IPS-NIHi7 (cell line): ENCODE results near the gene ADCY3.

ENCODE experiments used
- DNase-seq: peaks from one replicate; pipeline ENCODE4 v3.0.0; 2012; ENCODE audit warnings: mixed read lengths; ENCODE audit errors: extremely low spot score

Gene ADCY3

DNA sequence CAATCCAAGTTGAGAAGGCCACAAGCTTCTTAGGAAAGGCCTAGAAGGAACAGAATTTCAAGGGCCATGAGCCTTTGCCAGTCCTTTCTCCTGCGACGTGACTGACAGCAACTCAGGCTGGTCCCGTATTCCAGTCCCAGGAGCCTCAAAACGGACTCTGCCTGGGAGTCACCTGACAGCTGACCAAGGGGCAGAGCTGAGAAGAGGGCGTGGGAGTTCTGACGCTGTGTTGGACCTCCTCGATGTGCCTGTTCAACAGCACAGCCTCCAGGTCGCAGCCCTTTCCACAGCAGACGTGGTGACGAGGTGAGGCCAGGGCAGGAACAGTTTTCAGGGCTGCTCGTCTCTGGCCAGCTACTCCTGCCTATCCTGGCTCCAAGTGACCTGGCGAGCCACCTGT is 89.3 kb downstream of the ADCY3 start:
- no peak for DNase-seq

DNA sequence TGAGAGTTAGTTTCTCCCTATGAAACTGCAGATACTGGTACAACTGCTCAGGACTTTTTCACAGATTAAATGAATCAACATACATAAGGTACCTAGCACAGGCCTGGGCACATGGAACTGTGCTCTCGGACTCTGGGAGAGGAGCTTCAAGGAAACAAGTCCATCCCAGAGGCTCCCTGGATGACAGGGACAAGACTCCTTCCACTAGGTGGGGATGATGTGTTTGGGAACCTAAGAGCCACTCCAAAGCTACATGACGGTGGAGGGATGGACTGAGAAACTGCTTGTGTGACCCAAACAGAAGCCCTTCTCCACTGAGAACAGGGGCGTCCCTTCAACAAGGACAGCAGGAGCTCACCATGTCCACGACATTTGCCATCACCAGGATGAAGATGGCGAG is 89.7 kb downstream of the ADCY3 start:
- DNase-seq, result peak; percentile 59

- no peak for DNase-seq
Observed at GRCh38 chr2:24828238-24828996, 91.6 kb downstream of the ADCY3 start.

GRCh38 chr2:24827321-24828237 is 92.5 kb downstream of the ADCY3 start:
- peak; percentile 94 for DNase-seq

- no peak for DNase-seq
Observed at GRCh38 chr2:24826773-24827145, 93.3 kb downstream of the ADCY3 start.

DNA sequence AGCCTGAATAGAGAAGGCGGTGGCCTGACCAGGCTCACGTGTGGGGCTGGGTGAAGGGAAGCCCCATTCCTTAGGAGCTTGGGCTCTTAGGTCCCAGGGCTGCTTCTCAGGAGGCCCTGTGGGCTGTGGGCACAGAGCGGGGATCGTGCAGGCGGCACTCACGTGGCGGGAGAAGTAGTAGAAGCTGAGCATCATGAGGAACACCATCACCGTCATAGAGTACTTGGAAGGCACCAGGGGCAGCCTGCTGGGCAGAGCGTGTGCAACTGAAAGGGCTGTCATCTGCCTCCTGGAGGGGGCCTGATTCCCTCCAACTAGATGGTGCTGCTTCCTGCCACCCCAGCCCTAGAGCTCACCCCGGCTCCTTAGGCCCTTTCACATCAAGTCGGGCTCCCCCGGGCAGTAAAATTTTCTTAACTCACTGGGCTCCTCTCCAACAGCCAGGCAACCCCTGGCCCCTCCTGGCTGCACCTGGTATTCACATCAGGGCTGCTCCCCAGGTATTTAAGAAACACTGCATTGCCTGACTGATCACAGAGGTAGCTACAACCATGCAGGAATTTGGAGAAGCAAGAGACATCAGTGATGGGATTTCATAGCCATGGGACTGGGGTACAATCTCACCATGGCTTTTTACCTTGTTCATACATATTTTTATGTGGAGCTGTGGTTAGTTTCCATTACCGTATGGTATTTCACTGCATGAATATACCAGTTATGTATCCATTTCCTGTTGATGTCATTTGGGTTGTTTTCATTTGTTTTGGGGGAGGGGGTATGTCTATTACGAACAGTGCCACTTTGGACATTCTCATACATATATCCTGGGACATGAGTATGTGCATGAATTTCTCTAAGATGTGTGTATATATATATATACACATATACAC is 93.9 kb downstream of the ADCY3 start:
- DNase-seq, result peak; percentile 7

GRCh38 chr2:24824966-24825882 is 94.8 kb downstream of the ADCY3 start:
- DNase-seq, result peak; percentile 21

GRCh38 chr2:24824071-24824588 is 95.9 kb downstream of the ADCY3 start:
- no peak for DNase-seq

GRCh38 chr2:24822049-24822706 is 97.9 kb downstream of the ADCY3 start:
- peak; percentile 78 for DNase-seq

- DNase-seq, result peak; percentile 19
Observed at GRCh38 chr2:24821433-24821891, 98.6 kb downstream of the ADCY3 start.

DNA sequence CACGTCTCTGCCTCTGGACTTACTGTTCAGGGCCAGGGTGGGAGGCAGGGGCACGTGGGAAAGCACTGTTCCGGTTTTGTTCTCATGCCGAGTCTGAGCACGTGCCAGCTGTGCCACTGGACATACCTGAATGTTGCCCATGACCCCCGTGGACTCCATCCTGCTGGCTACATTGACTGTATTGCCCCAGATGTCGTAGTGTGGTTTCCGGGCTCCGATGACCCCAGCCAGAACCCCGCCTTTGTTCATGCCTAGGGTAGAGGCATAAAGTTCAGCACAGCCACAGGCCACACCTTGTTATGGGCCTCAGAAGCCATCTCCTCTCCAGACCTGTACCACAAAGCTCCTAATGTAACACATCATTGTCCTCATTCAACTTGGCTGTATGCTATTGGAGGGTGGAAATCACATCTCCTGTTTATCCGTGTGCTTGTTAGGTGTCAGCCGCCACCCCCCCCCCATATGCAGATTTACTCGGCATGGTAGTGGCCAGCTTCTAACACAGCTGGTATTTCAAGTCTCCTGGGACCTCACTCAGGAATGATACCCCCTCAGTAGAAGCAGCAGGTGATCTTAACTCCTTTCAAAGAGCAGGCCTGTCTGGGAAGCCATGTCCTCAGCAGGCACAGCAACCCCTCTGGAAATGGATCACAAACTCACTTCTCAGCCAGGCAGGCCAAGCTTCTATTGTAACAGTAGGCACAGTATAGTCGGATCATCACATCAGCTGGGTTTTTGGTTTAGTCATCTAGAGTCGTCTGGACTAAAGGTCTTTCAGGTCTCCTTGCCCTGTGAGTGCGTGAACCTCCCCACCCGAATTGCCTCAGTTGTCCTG is 99.2 kb downstream of the ADCY3 start:
- DNase-seq, result peak; percentile 27

DNA sequence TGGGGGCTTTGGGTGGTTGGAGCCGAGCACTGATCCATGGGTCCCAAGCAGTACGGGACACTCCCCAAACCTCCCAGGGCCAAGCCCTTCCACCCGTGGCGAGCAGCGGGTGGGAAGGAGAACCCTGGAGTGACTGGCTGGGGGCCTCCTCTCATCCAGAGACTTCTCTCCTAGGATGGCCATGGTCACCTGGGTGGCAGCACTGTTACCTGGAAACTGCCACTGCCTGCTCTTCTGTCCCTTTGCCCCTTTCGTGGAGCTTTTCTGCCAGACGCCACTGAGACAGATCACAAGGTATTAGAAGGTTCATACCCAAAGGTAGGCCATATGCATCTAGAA is 99.9 kb downstream of the ADCY3 start:
- DNase-seq, result no peak

- DNase-seq, result no peak
Observed at GRCh38 chr2:24819442-24820174, 100.4 kb downstream of the ADCY3 start.

DNA sequence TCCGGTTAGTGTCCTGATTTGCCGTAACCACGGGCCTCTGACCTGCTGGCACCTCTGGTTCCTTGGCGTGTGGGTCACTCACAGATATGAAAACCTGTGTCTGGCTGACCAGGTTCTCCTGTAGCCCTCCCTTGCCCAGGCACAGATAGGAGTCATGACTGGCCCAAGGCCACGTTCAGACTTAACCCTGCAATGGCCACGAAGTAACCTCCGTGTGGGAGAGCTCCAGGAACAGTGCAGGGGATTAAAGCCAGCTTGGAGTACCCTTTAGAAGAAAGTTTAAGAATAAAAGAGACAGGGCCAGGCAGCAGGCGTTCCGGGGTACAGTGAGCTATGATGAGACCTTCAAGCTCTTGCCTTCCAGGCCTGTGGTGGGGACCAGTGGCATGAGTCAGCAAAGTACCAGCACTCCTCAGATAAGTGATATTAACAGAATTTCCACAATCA is 101.3 kb downstream of the ADCY3 start:
- no peak for DNase-seq

- no peak for DNase-seq
Observed at GRCh38 chr2:24816884-24817283, 103.2 kb downstream of the ADCY3 start.

DNA sequence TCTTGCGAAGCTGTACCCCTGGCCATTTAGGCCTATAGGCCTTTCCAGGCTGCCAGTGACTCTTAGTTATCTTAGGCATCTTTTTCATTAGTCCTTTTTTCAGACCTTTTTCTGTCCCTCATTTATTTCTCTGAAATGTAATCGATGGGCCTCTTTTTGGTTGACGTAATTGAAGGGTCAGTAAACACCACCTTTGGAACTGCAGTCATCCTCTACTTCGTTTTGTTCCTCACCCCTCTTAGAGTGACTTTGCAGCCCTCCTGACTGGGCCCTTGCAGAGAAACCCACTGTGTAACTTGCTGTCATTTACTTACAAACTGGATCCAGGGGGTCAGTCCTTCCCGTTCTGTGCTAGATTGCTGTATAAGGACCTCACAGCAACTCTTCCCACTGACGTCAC is 103.6 kb downstream of the ADCY3 start:
- no peak for DNase-seq

DNA sequence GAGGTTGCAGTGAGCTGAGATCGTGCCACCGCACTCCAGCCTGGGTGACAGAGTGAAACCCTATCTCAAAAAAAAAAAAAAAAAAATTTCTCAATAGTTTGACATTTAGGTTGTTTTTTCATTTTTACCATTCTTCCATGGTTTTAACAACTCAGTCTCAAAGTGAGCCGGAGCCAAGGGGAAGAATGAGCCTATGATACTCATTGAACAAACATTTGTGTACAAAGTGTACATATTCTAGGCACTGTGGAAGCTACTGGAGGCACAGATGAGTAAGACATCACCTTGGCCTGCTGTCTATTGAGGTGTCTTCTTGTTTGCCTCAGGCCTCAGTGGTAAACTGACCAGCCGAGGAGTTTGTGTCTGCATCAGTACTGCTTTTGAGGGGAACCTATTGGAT is 104.9 kb downstream of the ADCY3 start:
- no peak for DNase-seq

- no peak for DNase-seq
Observed at GRCh38 chr2:24814516-24814915, 105.5 kb downstream of the ADCY3 start.
